ENCODE results near the gene GYPE. TPM values are rescaled to one million over a fixed set of nuclear protein-coding genes. Genes with fewer than 3 reads are reported as not detected.
"Not testable (repeated sequence)": the region's sequence is repeated elsewhere in the genome, so short reads cannot be mapped to it uniquely, and the experiment has no call there.

Gene GYPE
- total RNA-seq, 1 donor from 2014 or later: not detected

GRCh38 chr4:143869925-143870324 is 35.4 kb downstream of the GYPE start:
- ATAC-seq: not testable (repeated sequence)

- not testable (repeated sequence) for ATAC-seq
These were observed 42.6 kb downstream of the GYPE start for GRCh38 chr4:143862716-143863115.

DNA sequence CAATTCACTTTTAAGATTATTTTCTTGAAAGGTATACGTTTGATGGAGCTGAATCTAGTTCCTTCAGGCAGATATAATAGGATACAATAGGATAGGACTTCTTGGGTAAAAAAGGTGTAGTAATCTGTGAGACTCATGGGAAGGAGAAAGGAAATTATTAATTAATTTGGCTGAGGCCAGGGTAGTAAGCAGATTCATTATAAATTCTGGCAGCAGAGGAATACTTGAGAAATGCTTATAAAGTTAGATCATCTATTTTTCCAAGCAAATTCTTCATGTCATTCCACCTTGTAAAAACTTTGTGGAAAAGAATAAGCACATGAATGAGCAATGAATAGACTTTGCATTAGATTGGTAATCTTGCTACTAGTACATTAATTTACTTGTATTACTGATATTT is 46.9 kb downstream of the GYPE start:
- no peak for ATAC-seq

DNA sequence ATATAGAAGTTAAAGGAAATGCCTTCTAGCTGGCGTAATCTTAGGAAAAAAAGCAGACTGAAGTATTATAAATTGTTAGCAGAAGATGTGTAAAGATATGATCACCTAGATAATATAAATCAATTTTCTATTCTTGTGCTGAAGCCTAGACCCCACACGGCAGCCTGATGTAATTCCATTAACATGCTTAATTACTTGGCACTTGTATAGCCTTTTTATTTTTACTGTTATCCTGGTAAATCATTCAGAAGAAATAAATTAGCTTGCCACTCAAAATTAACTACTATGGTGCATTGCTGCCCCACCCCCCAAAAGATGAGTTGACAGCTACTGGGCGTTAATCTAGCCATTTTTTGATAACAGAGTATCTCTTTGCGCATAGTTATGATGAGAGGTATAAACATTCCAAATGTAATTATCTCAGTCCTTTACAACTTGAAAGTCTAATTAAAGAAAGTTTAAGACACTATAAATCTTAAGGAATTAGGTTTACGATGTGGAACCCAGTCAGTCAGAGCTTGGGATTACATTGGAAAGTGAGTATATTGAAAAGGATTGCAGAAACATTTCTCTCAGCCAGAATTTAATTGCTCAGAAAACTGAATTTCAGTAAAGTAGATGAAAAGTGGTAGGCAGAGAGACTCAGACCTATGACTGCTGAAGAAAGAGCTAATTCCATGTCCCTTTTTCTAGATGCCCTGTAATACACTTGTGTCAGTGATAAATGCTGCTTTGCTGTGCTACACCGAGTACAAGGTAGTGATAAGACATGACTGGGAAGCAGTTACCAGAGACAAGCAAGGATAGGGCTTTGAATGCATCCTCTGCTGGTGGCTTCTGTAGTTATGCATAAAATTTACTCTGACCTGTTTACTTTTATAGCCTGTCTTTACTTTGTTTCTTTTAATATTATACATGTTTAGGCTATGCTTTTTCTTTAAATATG is 47.7 kb downstream of the GYPE start:
- not testable (repeated sequence) for ATAC-seq

- ATAC-seq: not testable (repeated sequence)
These were observed 49.3 kb downstream of the GYPE start for GRCh38 chr4:143856017-143856557.

DNA sequence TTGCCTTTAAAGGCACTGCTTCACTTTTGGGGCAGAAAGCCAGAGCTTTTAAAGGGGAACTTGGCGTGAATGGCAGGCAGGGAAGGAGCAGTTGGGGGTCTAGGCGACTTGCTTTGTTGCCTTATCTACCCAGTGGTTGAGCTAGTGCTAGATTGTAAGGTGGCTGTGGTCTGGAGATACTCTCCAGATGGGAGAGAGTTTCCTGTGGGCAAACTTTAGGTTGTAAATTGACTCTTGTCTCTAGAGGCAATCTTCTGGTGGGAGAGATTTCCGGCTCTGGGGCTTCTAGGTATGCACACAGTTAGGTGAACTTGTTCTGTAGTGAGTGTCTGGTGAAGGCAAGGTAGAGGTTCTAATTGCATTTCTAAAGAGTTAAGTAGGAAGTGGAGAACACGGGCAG is 50.7 kb downstream of the GYPE start:
- not testable (repeated sequence) for ATAC-seq

- ATAC-seq: not testable (repeated sequence)
These were observed 56.1 kb downstream of the GYPE start for GRCh38 chr4:143849296-143849695.

DNA sequence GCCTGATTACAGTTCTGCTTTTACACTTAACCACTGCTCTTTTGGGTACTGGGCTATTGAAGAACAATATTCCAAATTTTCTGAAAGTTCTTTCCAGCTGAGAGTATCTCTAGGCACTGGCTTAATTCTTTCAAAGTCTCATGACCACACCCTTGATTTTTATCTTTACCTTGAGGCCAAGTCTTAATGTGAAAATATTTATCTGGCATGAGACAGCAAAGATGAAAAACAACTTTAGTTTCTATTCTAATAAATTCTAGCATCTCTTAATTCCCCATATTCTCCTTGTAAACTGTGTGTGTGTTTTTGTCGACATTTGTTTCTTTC is 61.9 kb downstream of the GYPE start:
- ATAC-seq: not testable (repeated sequence)

DNA sequence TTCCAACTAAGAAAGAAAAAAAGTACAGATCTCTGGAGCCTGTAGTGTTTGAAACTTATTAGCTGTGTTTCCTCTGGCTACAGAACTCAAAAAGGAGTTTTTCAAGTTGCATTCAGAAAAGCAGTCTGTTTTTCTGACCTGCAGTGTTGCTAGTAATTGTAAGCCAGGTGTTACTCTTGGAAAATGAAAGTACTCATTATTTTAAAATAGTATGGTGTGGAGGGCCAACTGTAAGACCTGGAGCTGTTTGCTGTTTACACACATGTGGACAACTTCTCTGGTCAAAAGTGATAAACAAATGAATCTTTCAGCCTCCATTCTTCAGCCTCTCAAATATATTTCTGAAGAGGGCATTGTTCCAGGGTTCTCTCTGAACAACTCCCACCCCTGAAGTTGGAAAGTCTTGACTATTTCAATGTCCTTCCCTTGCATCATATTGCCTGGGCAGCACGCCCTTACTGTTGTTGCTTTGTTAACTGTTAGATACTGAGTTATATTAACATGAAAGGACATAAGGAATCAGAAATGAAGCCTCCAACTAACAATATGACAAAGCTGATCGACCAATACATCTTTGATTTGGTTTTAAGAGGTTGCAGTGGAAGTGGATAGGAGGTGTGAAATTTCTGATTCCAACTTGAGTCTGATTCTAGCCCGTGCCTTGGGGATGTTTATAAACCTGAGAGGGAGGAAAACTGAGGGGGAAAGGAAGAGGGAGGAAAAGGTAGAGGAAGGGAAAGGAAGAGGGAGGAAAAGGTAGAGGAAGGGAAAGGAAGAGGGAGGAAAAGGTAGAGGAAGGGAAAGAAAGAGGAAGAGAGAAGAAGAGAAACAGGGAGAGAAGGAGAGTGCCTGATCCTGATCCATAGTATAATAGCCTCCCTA is 62.5 kb downstream of the GYPE start:
- ATAC-seq: not testable (repeated sequence)

- ATAC-seq: not testable (repeated sequence)
These were observed 65.9 kb downstream of the GYPE start for GRCh38 chr4:143839413-143839812.

- ATAC-seq: not testable (repeated sequence)
These were observed 71.2 kb downstream of the GYPE start for GRCh38 chr4:143834196-143834595.

DNA sequence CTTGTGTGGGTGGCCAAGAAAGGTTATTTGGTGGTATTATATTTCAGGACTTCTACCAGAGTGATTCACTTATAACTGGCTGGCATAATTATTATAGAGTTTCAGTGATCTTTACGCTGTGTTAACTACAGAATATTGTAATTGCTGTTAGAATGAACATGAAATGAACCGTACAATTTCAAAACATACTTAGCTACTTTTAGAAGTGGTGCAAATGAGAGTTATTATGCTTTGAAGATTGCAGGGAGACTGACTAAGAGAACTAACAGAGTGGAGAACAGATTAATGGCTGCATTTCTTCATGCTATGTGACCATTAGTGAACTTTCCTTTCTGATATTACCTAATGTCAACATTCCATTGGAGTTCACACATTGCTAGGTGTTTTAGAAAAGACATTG is 71.7 kb downstream of the GYPE start:
- not testable (repeated sequence) for ATAC-seq

DNA sequence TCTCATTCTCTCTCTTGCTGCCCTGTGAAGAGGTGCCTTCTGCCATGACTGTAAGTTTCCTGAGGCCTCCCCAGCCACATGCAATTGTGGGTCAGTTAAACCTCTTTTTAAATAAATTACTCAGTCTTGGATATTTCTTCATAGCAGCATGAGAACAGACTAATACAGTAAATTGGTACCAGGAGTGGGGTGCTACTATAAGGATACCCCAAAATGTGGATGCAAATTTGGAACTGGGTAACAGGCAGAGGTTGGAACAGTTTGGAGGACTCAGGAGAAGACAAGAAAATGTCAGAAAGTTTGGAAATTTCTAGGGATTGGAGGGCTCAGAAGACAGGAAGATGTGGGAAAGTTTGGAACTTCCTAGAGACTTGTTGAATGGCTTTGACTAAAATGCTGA is 74.8 kb downstream of the GYPE start:
- not testable (repeated sequence) for ATAC-seq

- ATAC-seq: not testable (repeated sequence)
These were observed 76.1 kb downstream of the GYPE start for GRCh38 chr4:143829239-143829620.

Other genes with a start within 250 kb of the GYPE start
- gene FREM3, start 204.9 kb downstream of the GYPE start, total RNA-seq: not detected
- not detected for gene GYPB, start 113.8 kb upstream of the GYPE start, total RNA-seq
- not detected for gene GYPA, start 235.2 kb upstream of the GYPE start, total RNA-seq

Data from esophagus mucosa (tissue), 1 donor.